Kidney (tissue), 14 donors: ENCODE measurements around the gene HECW1. TPM values are rescaled to one million over a fixed set of nuclear protein-coding genes. Genes with fewer than 3 reads are reported as not detected.

Experiments used
- DNase-seq, 5 donors: peaks; one replicate each; pipeline ENCODE4 v3.0.0-alpha.2; 2013 to 2020
- FAIRE-seq: peaks from 2 replicates; lab custom pipeline; 2012; peaks lifted over from hg19 to GRCh38; lab: Jason Lieb, UNC
- H3K27ac ChIP-seq, 2 donors: one replicate each; pipeline ENCODE4 v1.7.0; 2013; ENCODE audit warnings: low read depth in 2 of 2, low read length in 2 of 2, inconsistent platforms in 1 of 2
- H3K27me3 ChIP-seq: one replicate; pipeline ENCODE4 v1.7.1; 2013; ENCODE audit warnings: low read length, inconsistent platforms; ENCODE audit not compliant: control insufficient read depth, insufficient read depth
- H3K36me3 ChIP-seq, 3 donors: one replicate each; pipeline versions ENCODE4 v1.7.0 to v1.7.1; 2013; ENCODE audit warnings: low read length in 3 of 3, control low read depth in 1 of 3, inconsistent platforms in 1 of 3; ENCODE audit not compliant: insufficient read depth in 3 of 3, control insufficient read depth in 2 of 3
- H3K4me1 ChIP-seq, 3 donors: one replicate each; pipeline versions ENCODE4 v1.7.0 to v1.7.1; 2013; ENCODE audit warnings: low read length in 3 of 3, inconsistent platforms in 1 of 3, low read depth in 1 of 3; ENCODE audit not compliant: control insufficient read depth in 2 of 3, insufficient read depth in 2 of 3
- H3K4me3 ChIP-seq, 3 donors: one replicate each; pipeline versions ENCODE4 v1.7.0 to v1.8.1; 2013; ENCODE audit warnings: low read length in 3 of 3, control low read depth in 1 of 3, inconsistent platforms in 1 of 3
- H3K9ac ChIP-seq, 3 donors: one replicate each; pipeline versions ENCODE4 v1.7.0 to v1.7.1; 2013; ENCODE audit warnings: low read length in 3 of 3, control low read depth in 1 of 3, inconsistent platforms in 1 of 3
- H3K9me3 ChIP-seq, 3 donors: one replicate each; pipeline versions ENCODE4 v1.7.0 to v1.7.1; 2013; ENCODE audit warnings: low read length in 3 of 3, control low read depth in 1 of 3, inconsistent platforms in 1 of 3; ENCODE audit not compliant: control insufficient read depth in 2 of 3, insufficient read depth in 1 of 3
- CTCF ChIP-seq: IDR thresholded peaks from 3 replicates; pipeline ENCODE4 v1.5.1; 2012; ENCODE audit warnings: mild to moderate bottlenecking, moderate library complexity, borderline replicate concordance; ENCODE audit not compliant: insufficient read depth; ENCODE audit errors: extremely low read depth
- intact Hi-C: fragments of 100-400 bp; cut with DNase I; formaldehyde crosslinking; loops from one replicate; pipeline ENCODE4 v1.11.1; 2022
- polyA plus RNA-seq: library from polyadenylated mRNA; stranded (reverse); fragments of 350-450 nt; fragmentation: Illumina TruSeq; extraction: RNeasy Lipid Tissue Mini Kit (QIAGEN cat#74804); gene quantifications from one replicate; pipeline ENCODE4 v1.2.3, GENCODE V29; 2014; ENCODE audit warnings: low read depth, low replicate concordance; ENCODE audit not compliant: insufficient read depth
- total RNA-seq: library from RNA; stranded (reverse); fragmentation: NEBNext Ultra II Directional; extraction: Animal tissue kit (Norgen Biotek cat#: 25700); gene quantifications from one replicate; pipeline ENCODE4 v1.2.1, GENCODE V29; 2021
- donor health status: control.
- donor health status: control.
- donor health status: control.
- donor health status: control.
- donor health status: control.
- donor health status: DM: yes; HTN: yes; CAD: no.
- donor health status: Normal renal cell carcinoma (clear cell type).

The HECW1 gene
- total and polyA plus RNA-seq, 2 donors from 2014 or later = 0.50 to 7.5 TPM

DNA sequence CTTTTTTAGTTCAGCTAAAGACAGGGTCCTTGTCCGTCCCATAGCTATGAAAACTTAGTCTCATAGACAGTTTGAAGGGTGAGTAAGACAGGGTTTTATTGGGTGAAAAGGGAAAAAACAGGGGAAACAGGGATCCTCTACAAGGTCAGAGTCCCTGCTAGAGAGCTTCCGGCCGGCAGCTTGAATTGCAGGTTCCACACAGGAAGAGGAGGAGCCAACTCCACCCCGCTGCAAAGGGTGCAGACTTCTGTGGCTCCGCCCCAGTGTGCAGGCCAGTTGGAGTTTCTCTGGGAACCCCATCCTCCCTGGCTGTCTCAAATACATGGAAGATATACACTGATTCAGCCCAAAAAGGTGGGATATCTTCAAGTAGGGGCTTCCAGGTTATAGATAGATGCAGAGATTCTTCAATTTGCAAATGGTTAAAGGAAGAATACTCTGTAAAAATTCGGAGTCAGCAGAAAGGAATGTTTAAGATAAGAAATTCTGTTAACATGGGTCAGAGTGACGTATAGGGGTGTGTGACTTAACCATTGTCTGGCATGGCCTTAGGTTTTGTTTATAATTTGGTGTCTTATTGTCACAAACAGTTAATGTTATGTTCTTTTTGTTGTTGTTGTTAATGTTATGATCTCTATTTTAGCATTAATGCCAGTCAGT, 34.6 kb upstream of the HECW1 start:
- peaks cover 0 to under 1% (median 0%) of the 10 kb centered on the region in 3 donors for H3K4me1 ChIP-seq

GRCh38 chr7:43078794-43079193, 33.7 kb upstream of the HECW1 start:
- DNase-seq = no peak
- H3K27me3 ChIP-seq = no peaks in the 10 kb centered on the region
- H3K9ac ChIP-seq = no peak overlapping the region
- no peak for TF ChIP-seq CTCF
- no peak for FAIRE-seq
- no peak overlapping the region for H3K27ac ChIP-seq
- H3K4me1 ChIP-seq = no peaks in the 10 kb centered on the region
- intact Hi-C loops = no loop called here
- H3K9me3 ChIP-seq = no peaks in the 10 kb centered on the region
- H3K36me3 ChIP-seq = no peaks in the 10 kb centered on the region
- no peak overlapping the region for H3K4me3 ChIP-seq

More for the DNA sequence above, 34.6 kb upstream of the HECW1 start:
- H3K27ac ChIP-seq = no peak overlapping the region
- DNase-seq = peak in 1 of 5 donors; percentile 21
- H3K9me3 ChIP-seq = no peaks in the 10 kb centered on the region
- intact Hi-C loops = no loop called here
- H3K9ac ChIP-seq = no peak overlapping the region
- H3K27me3 ChIP-seq = no peaks in the 10 kb centered on the region
- no peaks in the 10 kb centered on the region for H3K36me3 ChIP-seq
- no peak for TF ChIP-seq CTCF
- no peak overlapping the region for H3K4me3 ChIP-seq
- no peak for FAIRE-seq

GRCh38 chr7:43081603-43082002, 30.8 kb upstream of the HECW1 start:
- H3K4me1 ChIP-seq = no peaks in the 10 kb centered on the region
- no peaks in the 10 kb centered on the region for H3K27me3 ChIP-seq
- TF ChIP-seq CTCF = no peak
- no peak overlapping the region for H3K27ac ChIP-seq
- intact Hi-C loops = no loop called here
- H3K36me3 ChIP-seq = no peaks in the 10 kb centered on the region
- H3K9me3 ChIP-seq = no peaks in the 10 kb centered on the region
- no peak overlapping the region for H3K9ac ChIP-seq
- FAIRE-seq (no peak), DNase-seq (no peak)
- H3K4me3 ChIP-seq = no peak overlapping the region
